ENCODE results near the gene DHX35. TPM values are rescaled to one million over a fixed set of nuclear protein-coding genes. Genes with fewer than 3 reads are reported as not detected.

Gene DHX35
- total and polyA plus RNA-seq, 2 experiments from 2014 or later, result 4.5 to 10.7 TPM

DNA sequence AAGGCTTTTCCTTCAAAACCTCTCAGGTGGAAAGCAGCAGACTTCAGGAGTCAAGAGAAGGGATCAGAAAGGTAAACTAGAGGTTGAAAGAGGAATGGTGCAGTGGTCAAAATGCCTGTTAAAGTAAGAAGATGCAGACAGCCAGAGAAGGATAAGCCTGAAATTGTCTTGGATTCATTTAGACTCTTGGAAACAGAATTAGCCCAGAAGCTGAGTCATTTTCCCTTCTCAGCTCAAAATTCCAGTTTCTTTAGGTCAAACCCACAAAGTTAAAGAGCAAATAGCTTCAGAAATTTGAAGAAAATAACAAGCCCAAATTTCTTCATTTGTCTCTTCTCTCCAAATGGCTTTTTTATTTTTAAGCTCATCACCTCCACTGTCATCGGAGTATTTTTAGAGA, 73.9 kb downstream of the DHX35 start:
- in situ Hi-C loops (cut with MboI), result no loop called here
- Histone ChIP-seq H3K36me3 (ENCODE audit: low read depth) (peaks cover 20% of the 10 kb centered on the region; the same call in 1 of the 2 replicates), H3K9me3 (ENCODE audit: low read depth) (no peaks in the 10 kb centered on the region), H3K9me2 (ENCODE audit: insufficient read depth) (no peaks in the 10 kb centered on the region), H3F3A (ENCODE audit: insufficient read depth) (peaks cover 6% of the 10 kb centered on the region), H2AFZ (no peak overlapping the region), H3K79me2 (ENCODE audit: insufficient read depth) (no peaks in the 10 kb centered on the region), H3K4me3 (no peak overlapping the region), H3K27me3 (replicated peaks; ENCODE audit: insufficient read depth) (no peaks in the 10 kb centered on the region), H3K4me1 (ENCODE audit: insufficient read depth) (peaks cover 10% of the 10 kb centered on the region), H3K9ac (no peak overlapping the region), H3K27ac (peak overlapping the region; percentile 21; the same call in 1 of the 2 replicates), H3K4me2 (ENCODE audit: unreplicated experiment) (no peak overlapping the region), H4K20me1 (ENCODE audit: insufficient read depth) (no peaks in the 10 kb centered on the region)
- 88 to 100% methylated on average over 1 of the region's 1 CpG for WGBS, 2 experiments (ENCODE audit: low coverage in 1 of 2, low lambda C conversion rate in 2 of 2, missing lambda C conversion rate in 2 of 2)
- peak; percentile 63 for DNase-seq
- TF ChIP-seq EZH2phosphoT487 (IDR thresholded peaks at IDR 0.05; ENCODE audit: insufficient read depth, low read depth) (no peak), EZH2 (IDR thresholded peaks at IDR 0.05; ENCODE audit: insufficient read depth, poor library complexity, severe bottlenecking) (no peak)

DNA sequence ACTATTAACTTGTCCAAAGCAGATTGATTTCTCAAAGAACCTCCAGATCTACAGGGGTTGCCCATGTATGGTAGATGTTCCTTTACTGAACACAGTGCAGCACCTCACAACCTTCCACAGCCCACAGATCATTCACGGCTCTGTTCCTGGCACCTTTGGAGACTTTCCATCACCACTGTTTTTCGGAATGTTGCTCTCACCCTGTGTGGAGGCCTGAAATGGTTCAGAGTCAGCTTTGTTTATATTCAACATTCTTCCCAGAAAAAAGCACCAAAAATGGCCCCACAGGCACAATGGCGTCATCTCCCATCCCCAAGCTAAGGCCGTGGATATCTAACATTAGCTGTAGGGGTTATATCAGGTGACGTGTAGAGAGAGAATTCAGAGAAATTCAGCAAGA, 74.7 kb downstream of the DHX35 start:
- Histone ChIP-seq H3K9me2 (ENCODE audit: insufficient read depth) (no peaks in the 10 kb centered on the region), H3F3A (ENCODE audit: insufficient read depth) (peaks cover 8% of the 10 kb centered on the region), H3K27me3 (replicated peaks; ENCODE audit: insufficient read depth) (no peaks in the 10 kb centered on the region), H3K27ac (no peak overlapping the region), H3K9ac (no peak overlapping the region), H2AFZ (no peak overlapping the region), H3K4me2 (ENCODE audit: unreplicated experiment) (no peak overlapping the region), H3K36me3 (ENCODE audit: low read depth) (peaks cover 20% of the 10 kb centered on the region; the same call in 1 of the 2 replicates), H4K20me1 (ENCODE audit: insufficient read depth) (no peaks in the 10 kb centered on the region), H3K79me2 (ENCODE audit: insufficient read depth) (no peaks in the 10 kb centered on the region), H3K4me3 (no peak overlapping the region), H3K9me3 (ENCODE audit: low read depth) (no peaks in the 10 kb centered on the region), H3K4me1 (ENCODE audit: insufficient read depth) (peaks cover 11% of the 10 kb centered on the region)
- DNase-seq, result no peak
- 93 to 99% methylated on average over 5 of the region's 5 CpGs for WGBS, 2 experiments (ENCODE audit: low coverage in 1 of 2, low lambda C conversion rate in 2 of 2, missing lambda C conversion rate in 2 of 2)
- in situ Hi-C loops (cut with MboI), result no loop called here
- TF ChIP-seq EZH2phosphoT487 (IDR thresholded peaks at IDR 0.05; ENCODE audit: insufficient read depth, low read depth) (no peak), EZH2 (IDR thresholded peaks at IDR 0.05; ENCODE audit: insufficient read depth, poor library complexity, severe bottlenecking) (no peak)

DNA sequence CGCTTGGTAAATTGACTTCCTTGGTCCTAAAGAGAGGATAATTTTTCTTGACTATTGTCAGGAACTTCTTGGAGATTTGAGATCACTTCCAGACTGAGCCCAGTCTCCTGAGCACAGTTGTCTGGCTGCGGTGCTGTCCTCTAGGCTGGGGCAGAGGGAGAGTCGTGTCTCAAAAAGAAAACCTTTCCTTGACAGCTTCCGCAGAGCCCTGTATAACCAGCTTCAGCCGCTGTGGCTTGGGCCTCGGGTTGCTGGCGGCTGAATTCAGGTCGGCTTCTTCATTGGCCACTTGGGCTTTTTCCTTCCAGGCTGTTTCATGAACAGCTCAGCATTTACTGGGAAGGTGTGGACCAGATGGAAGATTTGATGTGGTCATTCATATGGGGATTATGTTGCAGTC, 75.9 kb downstream of the DHX35 start:
- H3K9ac ChIP-seq, result no peak overlapping the region
- no peaks in the 10 kb centered on the region for H3K9me2 ChIP-seq (ENCODE audit: insufficient read depth)
- no peaks in the 10 kb centered on the region for H3K9me3 ChIP-seq (ENCODE audit: low read depth)
- 97 to 98% methylated on average over 8 of the region's 8 CpGs for WGBS, 2 experiments (ENCODE audit: low coverage in 1 of 2, low lambda C conversion rate in 2 of 2, missing lambda C conversion rate in 2 of 2)
- no peak overlapping the region for H2AFZ ChIP-seq
- no peak overlapping the region for H3K4me2 ChIP-seq (ENCODE audit: unreplicated experiment)
- no peak for TF ChIP-seq EZH2phosphoT487 (IDR thresholded peaks at IDR 0.05; ENCODE audit: insufficient read depth, low read depth)
- TF ChIP-seq EZH2 (IDR thresholded peaks at IDR 0.05; ENCODE audit: insufficient read depth, poor library complexity, severe bottlenecking), result no peak
- no peaks in the 10 kb centered on the region for H3K27me3 ChIP-seq (replicated peaks; ENCODE audit: insufficient read depth)
- H4K20me1 ChIP-seq (ENCODE audit: insufficient read depth), result no peaks in the 10 kb centered on the region
- DNase-seq, result no peak
- in situ Hi-C loops (cut with MboI), result no loop called here
- peaks cover 17% of the 10 kb centered on the region for H3K4me1 ChIP-seq (ENCODE audit: insufficient read depth)
- peaks cover 20% of the 10 kb centered on the region; the same call in 1 of the 2 replicates for H3K36me3 ChIP-seq (ENCODE audit: low read depth)
- H3K4me3 ChIP-seq, result no peak overlapping the region
- H3K79me2 ChIP-seq (ENCODE audit: insufficient read depth), result no peaks in the 10 kb centered on the region
- peaks cover 14% of the 10 kb centered on the region for H3F3A ChIP-seq (ENCODE audit: insufficient read depth)
- H3K27ac ChIP-seq, result no peak overlapping the region

DNA sequence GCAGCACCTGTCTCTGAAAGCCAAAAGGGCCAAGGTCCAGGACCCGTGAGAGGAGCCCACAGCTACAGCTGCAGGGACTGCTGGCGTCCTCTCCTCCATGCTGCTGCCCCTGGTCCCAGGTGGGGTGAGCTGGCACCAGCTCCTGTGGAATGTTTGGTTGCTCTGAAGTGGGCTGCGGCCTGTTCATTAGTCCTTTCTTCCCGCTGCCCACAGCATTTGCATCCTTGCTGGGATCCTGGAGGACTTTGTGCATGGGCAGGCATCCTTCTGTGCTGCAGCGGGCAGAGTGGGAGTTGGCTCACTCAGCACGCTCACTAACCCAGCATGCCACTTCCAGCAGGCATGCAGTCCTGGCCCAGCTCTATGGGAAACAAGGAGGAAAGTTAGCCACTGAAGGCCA, 76.4 kb downstream of the DHX35 start:
- no peaks in the 10 kb centered on the region for H4K20me1 ChIP-seq (ENCODE audit: insufficient read depth)
- peaks cover 17% of the 10 kb centered on the region for H3K4me1 ChIP-seq (ENCODE audit: insufficient read depth)
- H2AFZ ChIP-seq, result no peak overlapping the region
- no peak overlapping the region for H3K4me3 ChIP-seq
- no peaks in the 10 kb centered on the region for H3K9me3 ChIP-seq (ENCODE audit: low read depth)
- H3K4me2 ChIP-seq (ENCODE audit: unreplicated experiment), result no peak overlapping the region
- no peak for TF ChIP-seq EZH2phosphoT487 (IDR thresholded peaks at IDR 0.05; ENCODE audit: insufficient read depth, low read depth)
- no peak for TF ChIP-seq EZH2 (IDR thresholded peaks at IDR 0.05; ENCODE audit: insufficient read depth, poor library complexity, severe bottlenecking)
- H3K27ac ChIP-seq, result no peak overlapping the region
- no peaks in the 10 kb centered on the region for H3K79me2 ChIP-seq (ENCODE audit: insufficient read depth)
- H3K36me3 ChIP-seq (ENCODE audit: low read depth), result peaks cover 20% of the 10 kb centered on the region; the same call in 1 of the 2 replicates
- no peaks in the 10 kb centered on the region for H3K9me2 ChIP-seq (ENCODE audit: insufficient read depth)
- peaks cover 14% of the 10 kb centered on the region for H3F3A ChIP-seq (ENCODE audit: insufficient read depth)
- H3K9ac ChIP-seq, result no peak overlapping the region
- in situ Hi-C loops (cut with MboI), result no loop called here
- DNase-seq, result no peak
- 98 to 99% methylated on average over 6 of the region's 6 CpGs for WGBS, 2 experiments (ENCODE audit: low coverage in 1 of 2, low lambda C conversion rate in 2 of 2, missing lambda C conversion rate in 2 of 2)
- H3K27me3 ChIP-seq (replicated peaks; ENCODE audit: insufficient read depth), result no peaks in the 10 kb centered on the region

DNA sequence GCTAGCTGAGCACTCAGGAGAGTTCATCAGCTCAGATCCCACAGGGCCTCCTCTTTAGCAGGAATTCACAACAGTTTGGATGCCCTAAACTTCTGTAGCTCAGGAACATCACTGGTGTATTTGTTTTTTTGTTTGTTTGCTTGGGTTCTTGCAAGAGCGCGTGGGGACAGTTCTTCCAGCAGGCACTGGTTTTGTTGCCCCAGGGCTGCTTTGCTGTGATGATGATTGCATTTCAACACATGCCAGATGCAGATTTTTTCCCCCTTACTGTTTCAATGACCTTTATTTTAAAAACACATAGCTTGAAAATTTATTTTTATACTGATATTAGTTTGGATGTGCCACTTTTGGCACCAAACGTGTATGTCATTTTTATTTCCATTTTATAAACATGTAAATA, 77.1 kb downstream of the DHX35 start:
- H2AFZ ChIP-seq, result no peak overlapping the region
- peaks cover 13% of the 10 kb centered on the region; the same call in 1 of the 2 replicates for H3K36me3 ChIP-seq (ENCODE audit: low read depth)
- H3K9ac ChIP-seq, result no peak overlapping the region
- H3F3A ChIP-seq (ENCODE audit: insufficient read depth), result peaks cover 14% of the 10 kb centered on the region
- H3K9me3 ChIP-seq (ENCODE audit: low read depth), result no peaks in the 10 kb centered on the region
- H3K4me2 ChIP-seq (ENCODE audit: unreplicated experiment), result no peak overlapping the region
- H3K9me2 ChIP-seq (ENCODE audit: insufficient read depth), result no peaks in the 10 kb centered on the region
- H3K4me3 ChIP-seq, result no peak overlapping the region
- H3K27me3 ChIP-seq (replicated peaks; ENCODE audit: insufficient read depth), result no peaks in the 10 kb centered on the region
- peak; percentile 40 for DNase-seq
- no peaks in the 10 kb centered on the region for H4K20me1 ChIP-seq (ENCODE audit: insufficient read depth)
- H3K27ac ChIP-seq, result no peak overlapping the region
- in situ Hi-C loops (cut with MboI), result no loop called here
- no peaks in the 10 kb centered on the region for H3K79me2 ChIP-seq (ENCODE audit: insufficient read depth)
- peaks cover 17% of the 10 kb centered on the region for H3K4me1 ChIP-seq (ENCODE audit: insufficient read depth)
- no peak for TF ChIP-seq EZH2 (IDR thresholded peaks at IDR 0.05; ENCODE audit: insufficient read depth, poor library complexity, severe bottlenecking)
- TF ChIP-seq EZH2phosphoT487 (IDR thresholded peaks at IDR 0.05; ENCODE audit: insufficient read depth, low read depth), result no peak
- WGBS, 2 experiments (ENCODE audit: low coverage in 1 of 2, low lambda C conversion rate in 2 of 2, missing lambda C conversion rate in 2 of 2), result 97 to 99% methylated on average over 3 of the region's 3 CpGs

Measured in GM23248 (cell line).